GM06990 (cell line): ENCODE data around the gene NAV3.

Source experiments
- DNase-seq: peaks from one replicate; pipeline ENCODE4 v3.0.0-alpha.2; 2011; ENCODE audit not compliant: insufficient read length; ENCODE audit errors: extremely low read depth
- H3K27me3 ChIP-seq: replicated peaks from 2 replicates; pipeline ENCODE4 v1.6.0; 2011; ENCODE audit warnings: low read length; ENCODE audit not compliant: control insufficient read depth, insufficient read depth
- H3K36me3 ChIP-seq: 2 replicates; pipeline ENCODE4 v1.5.1; 2011; ENCODE audit warnings: low read length; ENCODE audit not compliant: control insufficient read depth, insufficient read depth
- H3K4me3 ChIP-seq: replicated peaks from 2 replicates; pipeline ENCODE4 v1.5.1; 2011; ENCODE audit warnings: low read depth, mild to moderate bottlenecking, control low read depth, low read length
- CTCF ChIP-seq: IDR thresholded peaks from 2 replicates; pipeline ENCODE4 v1.5.1; 2011; ENCODE audit warnings: low read length, control low read depth, mild to moderate bottlenecking, inconsistent platforms; ENCODE audit not compliant: insufficient read depth, poor library complexity, severe bottlenecking

Gene NAV3

GRCh38 chr12:78118036-78118435 is 287.3 kb downstream of the NAV3 start:
- Histone ChIP-seq H3K36me3 (no peaks in the 10 kb centered on the region), H3K4me3 (no peak overlapping the region), H3K27me3 (no peaks in the 10 kb centered on the region; the same call in 1 of the 2 replicates)
- peak; percentile 38 for TF ChIP-seq CTCF
- DNase-seq = no peak

GRCh38 chr12:78118486-78118885 is 287.8 kb downstream of the NAV3 start:
- no peak for TF ChIP-seq CTCF
- no peak for DNase-seq
- Histone ChIP-seq H3K36me3 (no peaks in the 10 kb centered on the region), H3K27me3 (no peaks in the 10 kb centered on the region; the same call in 1 of the 2 replicates), H3K4me3 (no peak overlapping the region)

GRCh38 chr12:78119351-78119918 is 288.7 kb downstream of the NAV3 start:
- Histone ChIP-seq H3K36me3 (no peaks in the 10 kb centered on the region), H3K27me3 (no peaks in the 10 kb centered on the region; the same call in 1 of the 2 replicates), H3K4me3 (no peak overlapping the region)
- DNase-seq = no peak
- no peak for TF ChIP-seq CTCF

GRCh38 chr12:78120306-78120705 is 289.6 kb downstream of the NAV3 start:
- no peak for DNase-seq

GRCh38 chr12:78120866-78121560 is 290.3 kb downstream of the NAV3 start:
- peak; percentile 6 for TF ChIP-seq CTCF
- H3K27me3 ChIP-seq = no peaks in the 10 kb centered on the region; the same call in 1 of the 2 replicates
- H3K36me3 ChIP-seq = no peaks in the 10 kb centered on the region
- H3K4me3 ChIP-seq = no peak overlapping the region
- DNase-seq = no peak

More at GRCh38 chr12:78120306-78120705, 289.6 kb downstream of the NAV3 start:
- Histone ChIP-seq H3K36me3 (no peaks in the 10 kb centered on the region), H3K4me3 (no peak overlapping the region), H3K27me3 (no peaks in the 10 kb centered on the region; the same call in 1 of the 2 replicates)
- no peak for TF ChIP-seq CTCF
